ENCODE results near the gene TMPRSS13. TPM values are rescaled to one million over a fixed set of nuclear protein-coding genes. Genes with fewer than 3 reads are reported as not detected.

Gene TMPRSS13
- total RNA-seq, 1 donor from 2014 or later, result 1.9 TPM

GRCh38 chr11:117855912-117856651, 73.1 kb downstream of the TMPRSS13 start:
- peak; percentile 22 for DNase-seq (ENCODE audit: low spot score)

GRCh38 chr11:117855186-117855845, 73.9 kb downstream of the TMPRSS13 start:
- DNase-seq (ENCODE audit: low spot score), result peak; percentile 31

GRCh38 chr11:117852309-117852708, 76.9 kb downstream of the TMPRSS13 start:
- no peak for DNase-seq (ENCODE audit: low spot score)

- peak; percentile 44 for DNase-seq (ENCODE audit: low spot score)
These were observed 77.3 kb downstream of the TMPRSS13 start for GRCh38 chr11:117851852-117852251.

- DNase-seq (ENCODE audit: low spot score), result peak; percentile 41
These were observed 78.1 kb downstream of the TMPRSS13 start for GRCh38 chr11:117851106-117851505.

Other genes with a start within 250 kb of the TMPRSS13 start
- 0.81 TPM for gene DSCAML1, start 132.2 kb downstream of the TMPRSS13 start, total RNA-seq
- gene FXYD2, start 104.7 kb downstream of the TMPRSS13 start, total RNA-seq, result 1.6 TPM
- 41.8 TPM for gene FXYD6, start 52.7 kb downstream of the TMPRSS13 start, total RNA-seq
- 22.4 TPM for gene IL10RA, start 57.0 kb upstream of the TMPRSS13 start, total RNA-seq
- gene TMPRSS4, start 147.7 kb upstream of the TMPRSS13 start, total RNA-seq, result 224 TPM
- gene SMIM35, start 157.6 kb upstream of the TMPRSS13 start, total RNA-seq, result 0.13 TPM
- 1.4 TPM for gene SCN4B, start 223.4 kb upstream of the TMPRSS13 start, total RNA-seq
- 0.18 TPM for gene SCN2B, start 247.2 kb upstream of the TMPRSS13 start, total RNA-seq